Activated CD8-positive, alpha-beta T cell treated with anti-CD3 and anti-CD28 coated beads for 36 hours (primary cell): Measurements from ENCODE around the gene HPD. TPM values are rescaled to one million over a fixed set of nuclear protein-coding genes. Genes with fewer than 3 reads are reported as not detected.
"Not testable (repeated sequence)": the region's sequence is repeated elsewhere in the genome, so short reads cannot be mapped to it uniquely, and the experiment has no call there.

Experiments
- ATAC-seq: fragments of 200-7000 bp; cut with Tn5 transposase; one replicate; pipeline ENCODE4 v1.10.0; 2021; ENCODE audit warnings: mild to moderate bottlenecking, moderate library complexity
- CTCF ChIA-PET: fragments of 350-600 bp; sonication (Branson Sonifier 250); formaldehyde crosslinking; loops from one replicate; lab custom pipeline; 2021; ENCODE audit warnings: antibody characterized with exemption; lab: Charles Lee
- POLR2A ChIA-PET: fragments of 350-600 bp; sonication (Branson Sonifier 250); formaldehyde crosslinking; loops from one replicate; lab custom pipeline; 2021; ENCODE audit warnings: antibody characterized with exemption; lab: Charles Lee
- DNase-seq: peaks from one replicate; pipeline ENCODE4 v3.0.0-alpha.2; 2020
- H3K27ac Mint-ChIP-seq: one replicate; pipeline ENCODE4 v1.8.0; 2021; ENCODE audit warnings: mild to moderate bottlenecking, mixed read lengths
- H3K27me3 Mint-ChIP-seq: one replicate; pipeline ENCODE4 v1.8.0; 2021; ENCODE audit warnings: mixed read lengths
- H3K36me3 Mint-ChIP-seq: one replicate; pipeline ENCODE4 v1.8.0; 2021; ENCODE audit warnings: low read depth, mixed read lengths
- H3K4me1 Mint-ChIP-seq: one replicate; pipeline ENCODE4 v1.8.0; 2021; ENCODE audit warnings: low read depth, mixed read lengths
- H3K4me3 Mint-ChIP-seq: one replicate; pipeline ENCODE4 v1.8.0; 2021; ENCODE audit warnings: mild to moderate bottlenecking, moderate library complexity, mixed read lengths
- H3K9me3 Mint-ChIP-seq: one replicate; pipeline ENCODE4 v1.8.0; 2021; ENCODE audit warnings: mixed read lengths
- CTCF ChIP-seq: fragments of 200-600 bp; IDR thresholded peaks from one replicate; pipeline ENCODE4 v1.8.0; 2022; ENCODE audit warnings: antibody characterized with exemption, mild to moderate bottlenecking
- intact Hi-C: fragments of 100-400 bp; cut with micrococcal nuclease; formaldehyde crosslinking; loops from one replicate; pipeline ENCODE4 v1.10.0; 2022
- total RNA-seq, 2 experiments: library from RNA; stranded (reverse); gene quantifications; one replicate each; pipeline ENCODE4 v1.2.3, GENCODE V29; 2021

The HPD gene
- total RNA-seq, 2 experiments from 2014 or later: not detected

GRCh38 chr12:121888478-121889273 is 30.0 kb upstream of the HPD start, which contains the start of gene PSMD9:
Gene PSMD9, plus strand, starts transcription at chr12:121888790. Its CDS starts 67 bp downstream, at chr12:121888857.
- Mint-ChIP-seq H3K4me3 (peak within 1 kb of the TSS; percentile 91), H3K9me3 (no peaks in the 10 kb centered on the region), H3K27ac (peak within 1 kb of the TSS; percentile 97), H3K4me1 (peaks cover 39% of the 10 kb centered on the region), H3K27me3 (no peaks in the 10 kb centered on the region), H3K36me3 (peaks cover 6% of the 10 kb centered on the region)
- POLR2A ChIA-PET: interaction anchor here (0.6 to 2.2 kb wide), 12 partner anchors 20 to 1650 kb away, joined by 3 to 13 read pairs (median 4); partner anchors contain the start of gene TMEM120B
- CTCF ChIA-PET: interaction anchor here (0.6 to 4.0 kb wide), 22 partner anchors 10 to 1198 kb away, joined by 3 to 86 read pairs (median 4); partner anchors contain the start of genes CFAP251, RHOF, SETD1B and TMEM120B
- DNase-seq: peak; percentile 98
- ATAC-seq: peak; percentile 96
- peak; percentile 32 for TF ChIP-seq CTCF
- intact Hi-C loops: loop anchor here (2.0 to 10.0 kb wide), 3 partner anchors 50 to 194 kb away; no protein-coding TSS in a partner anchor

- ChIA-PET CTCF (interaction anchor here (0.6 to 4.0 kb wide), 20 partner anchors 15 to 192 kb away, joined by 3 to 86 read pairs (median 4); partner anchors contain the start of genes CFAP251, RHOF, SETD1B and TMEM120B), POLR2A (interaction anchor here (1.2 to 2.2 kb wide), 7 partner anchors 20 to 175 kb away, joined by 3 to 13 read pairs (median 4); partner anchors contain the start of gene TMEM120B)
- peaks cover 33% of the 10 kb centered on the region for H3K4me1 Mint-ChIP-seq
- intact Hi-C loops: loop anchor here (2.0 to 10.0 kb wide), 3 partner anchors 49 to 193 kb away; no protein-coding TSS in a partner anchor
- ATAC-seq (no peak), DNase-seq (no peak)
- peak overlapping the region; percentile 91 for H3K4me3 Mint-ChIP-seq
- peaks cover 4% of the 10 kb centered on the region for H3K36me3 Mint-ChIP-seq
- peak overlapping the region; percentile 97 for H3K27ac Mint-ChIP-seq
- no peaks in the 10 kb centered on the region for H3K27me3 Mint-ChIP-seq
- TF ChIP-seq CTCF: peak; percentile 36
- H3K9me3 Mint-ChIP-seq: no peaks in the 10 kb centered on the region
Measured at GRCh38 chr12:121888083-121888477, 29.4 kb upstream of the HPD start.

- POLR2A ChIA-PET: interaction anchor here (0.6 kb wide), 1 partner anchor 171 kb away, joined by 3 read pairs; no protein-coding TSS in a partner anchor
- DNase-seq, ATAC-seq, H3K36me3 Mint-ChIP-seq, H3K4me3 Mint-ChIP-seq, H3K9me3 Mint-ChIP-seq, H3K27me3 Mint-ChIP-seq, H3K27ac Mint-ChIP-seq: not testable (repeated sequence)
- H3K4me1 Mint-ChIP-seq: peaks cover 19% of the 10 kb centered on the region
- CTCF ChIA-PET: interaction anchor here (1.6 kb wide), 1 partner anchor 73 kb away, joined by 3 read pairs; no protein-coding TSS in a partner anchor
- intact Hi-C loops: loop anchor here (10.0 kb wide), 1 partner anchor 190 kb away; no protein-coding TSS in a partner anchor
Measured at GRCh38 chr12:121885129-121885528, 26.5 kb upstream of the HPD start.

GRCh38 chr12:121883315-121883660 is 24.6 kb upstream of the HPD start:
- POLR2A ChIA-PET: interaction anchor here (0.6 kb wide), 1 partner anchor 43 kb away, joined by 3 read pairs; no protein-coding TSS in a partner anchor
- intact Hi-C loops: loop anchor here (10.0 kb wide), 1 partner anchor 188 kb away; no protein-coding TSS in a partner anchor
- Mint-ChIP-seq H3K36me3 (no peaks in the 10 kb centered on the region), H3K9me3 (no peaks in the 10 kb centered on the region), H3K27ac (no peak overlapping the region), H3K4me3 (no peak overlapping the region), H3K27me3 (no peaks in the 10 kb centered on the region), H3K4me1 (peaks cover 8% of the 10 kb centered on the region)
- no peak for TF ChIP-seq CTCF
- CTCF ChIA-PET: interaction anchor here (3.5 kb wide), 1 partner anchor 88 kb away, joined by 18 read pairs; no protein-coding TSS in a partner anchor
- ATAC-seq (no peak), DNase-seq (no peak)

GRCh38 chr12:121876080-121876447 is 17.4 kb upstream of the HPD start:
- CTCF ChIA-PET: interaction anchor here (1.0 kb wide), 1 partner anchor 42 kb away, joined by 3 read pairs; the partner anchor contains the start of gene CFAP251
- DNase-seq, H3K27ac Mint-ChIP-seq, H3K9me3 Mint-ChIP-seq, H3K4me1 Mint-ChIP-seq, H3K4me3 Mint-ChIP-seq, POLR2A ChIA-PET, H3K27me3 Mint-ChIP-seq, ATAC-seq, H3K36me3 Mint-ChIP-seq, intact Hi-C loops: not testable (repeated sequence)
